Endothelial cell of umbilical vein (primary cell): ENCODE results near the gene STH. TPM values are rescaled to one million over a fixed set of nuclear protein-coding genes. Genes with fewer than 3 reads are reported as not detected.

ENCODE experiments used
- BruUV-seq: library from RNA; stranded (reverse); fragments of 400-500 nt; replicated peaks from 2 replicates; lab custom pipeline; 2021; lab: Mats Ljungman, UMichigan
- CTCF ChIA-PET: fragments of 300-600, 350-600 bp; sonication (Branson Sonifier 250); formaldehyde crosslinking; loops from one replicate; lab custom pipeline; 2021; ENCODE audit warnings: antibody characterized with exemption, inconsistent platforms; lab: Charles Lee
- POLR2A ChIA-PET: fragments of 300-600, 350-600 bp; sonication (Branson Sonifier 250); formaldehyde crosslinking; loops from one replicate; lab custom pipeline; 2021; ENCODE audit warnings: antibody characterized with exemption, inconsistent platforms; lab: Charles Lee
- DNase-seq: peaks from one replicate; pipeline ENCODE4 v3.0.0-alpha.2; 2011; ENCODE audit warnings: low read depth, low spot score
- FAIRE-seq: peaks from 2 replicates; lab custom pipeline; 2011; peaks lifted over from hg19 to GRCh38; lab: Jason Lieb, UNC
- H2AFZ ChIP-seq: 2 replicates; pipeline ENCODE4 v1.6.0; 2012; ENCODE audit warnings: low read depth, low read length, control low read depth, inconsistent platforms
- H3K27ac ChIP-seq: 2 replicates; pipeline ENCODE4 v1.5.1; 2011; ENCODE audit warnings: low read depth, mild to moderate bottlenecking, control low read depth, low read length, moderate library complexity; ENCODE audit not compliant: insufficient read depth
- H3K27me3 ChIP-seq, 2 experiments: 2 replicates each; pipeline versions ENCODE4 v1.6.0 to v1.6.1; 2011; ENCODE audit warnings: low read length in 2 of 2, mixed read lengths in 1 of 2; ENCODE audit not compliant: control insufficient read depth in 2 of 2, insufficient read depth in 2 of 2
- H3K36me3 ChIP-seq, 2 experiments: 2 replicates in 1 of 2; 3 replicates in 1 of 2; pipeline ENCODE4 v1.5.1; 2011; ENCODE audit warnings: low read length in 2 of 2, mild to moderate bottlenecking in 1 of 2, moderate library complexity in 1 of 2; ENCODE audit not compliant: control insufficient read depth in 2 of 2, insufficient read depth in 2 of 2; ENCODE audit errors: extremely low read depth in 1 of 2
- H3K4me1 ChIP-seq: 3 replicates; pipeline ENCODE4 v1.5.1; 2011; ENCODE audit warnings: mild to moderate bottlenecking, low read length; ENCODE audit not compliant: control insufficient read depth, insufficient read depth; ENCODE audit errors: extremely low read depth
- H3K4me2 ChIP-seq: 2 replicates; pipeline ENCODE4 v1.6.1; 2011; ENCODE audit warnings: low read length, control low read depth, mixed read lengths; ENCODE audit not compliant: insufficient read depth
- H3K4me3 ChIP-seq, 3 experiments: fragments of 200-600 bp in 1 of 3; sonication (generic), shearing (Covaris generic) in 1 of 3; replicated peaks in 1 of 3; 2 replicates each; pipeline ENCODE4 v1.5.1; 2011 to 2016; ENCODE audit warnings: control low read depth in 3 of 3, low read length in 3 of 3, mild to moderate bottlenecking in 2 of 3, inconsistent platforms in 1 of 3, low read depth in 1 of 3, moderate library complexity in 1 of 3; ENCODE audit not compliant: insufficient read depth in 1 of 3
- H3K79me2 ChIP-seq: 2 replicates; pipeline ENCODE4 v1.6.0; 2012; ENCODE audit warnings: low read length, inconsistent platforms; ENCODE audit not compliant: control insufficient read depth, insufficient read depth
- H3K9ac ChIP-seq: replicated peaks from 2 replicates; pipeline ENCODE3; 2011; ENCODE audit warnings: low read length, control low read depth; ENCODE audit not compliant: insufficient read depth; ENCODE audit errors: extremely low read depth
- H3K9me1 ChIP-seq: replicated peaks from 3 replicates; pipeline ENCODE4 v1.6.0; 2011; ENCODE audit warnings: mild to moderate bottlenecking, low read length; ENCODE audit not compliant: control insufficient read depth, insufficient read depth; ENCODE audit errors: extremely low read depth
- H3K9me3 ChIP-seq: replicated peaks from 2 replicates; pipeline ENCODE4 v1.5.1; 2012; ENCODE audit warnings: low read length, inconsistent platforms; ENCODE audit not compliant: control insufficient read depth, insufficient read depth
- H4K20me1 ChIP-seq: replicated peaks from 2 replicates; pipeline ENCODE3; 2011; ENCODE audit warnings: mild to moderate bottlenecking, low read length; ENCODE audit not compliant: control insufficient read depth, insufficient read depth; ENCODE audit errors: extremely low read depth
- EZH2 ChIP-seq: IDR thresholded peaks from 2 replicates; pipeline ENCODE4 v1.6.1; 2012; ENCODE audit warnings: borderline replicate concordance, low read depth, mild to moderate bottlenecking, moderate library complexity, low read length, inconsistent platforms; ENCODE audit not compliant: severe bottlenecking
- FOS ChIP-seq: IDR thresholded peaks from 2 replicates; pipeline ENCODE4 v1.6.1; 2011; ENCODE audit warnings: mild to moderate bottlenecking, low read length, moderate library complexity, borderline replicate concordance; ENCODE audit not compliant: insufficient read depth
- GATA2 ChIP-seq: IDR thresholded peaks from 2 replicates; pipeline ENCODE4 v1.7.0; 2011; ENCODE audit warnings: low read depth, mild to moderate bottlenecking, moderate library complexity, mixed read lengths, low read length; ENCODE audit not compliant: insufficient read length, insufficient read depth
- JUN ChIP-seq: IDR thresholded peaks from 2 replicates; pipeline ENCODE4 v1.6.1; 2011; ENCODE audit warnings: borderline replicate concordance, low read depth; ENCODE audit not compliant: insufficient read length, insufficient read depth
- MAX ChIP-seq: IDR thresholded peaks from 2 replicates; pipeline ENCODE4 v1.6.1; 2011; ENCODE audit not compliant: insufficient read depth, insufficient read length
- MYC ChIP-seq: IDR thresholded peaks from one replicate; pipeline ENCODE4 v1.6.1; 2011; ENCODE audit warnings: mild to moderate bottlenecking, low read depth, low read length
- POLR2A ChIP-seq: IDR thresholded peaks from 2 replicates; pipeline ENCODE4 v1.6.1; 2012; ENCODE audit warnings: low read depth, mild to moderate bottlenecking, control low read depth, low read length
- POLR2AphosphoS5 ChIP-seq: IDR thresholded peaks from 2 replicates; pipeline ENCODE4 v1.6.1; 2012; ENCODE audit warnings: low read depth, mild to moderate bottlenecking, control low read depth, low read length, moderate library complexity; ENCODE audit not compliant: insufficient read depth
- dilution Hi-C: fragments of 300-500 bp; cut with MboI; formaldehyde crosslinking; loops from one replicate; pipeline ENCODE4 v1.15.0; 2019; ENCODE audit warnings: low sequenced_read_pairs; ENCODE audit not compliant: extremely low pct_ligation_motif_present
- intact Hi-C: fragments of 100-400 bp; cut with micrococcal nuclease; formaldehyde crosslinking; loops from one replicate; pipeline ENCODE4 v1.10.0; 2022
- polyA plus RNA-seq, 4 experiments: library from polyadenylated mRNA; depleted of rRNA in 3 of 4; stranded (reverse) in 3 of 4; unstranded in 1 of 4; fragments of >200 nt; gene quantifications; 2 replicates each; pipeline versions ENCODE4 v1.2.1 to v1.2.3, GENCODE V29; 2011 to 2012; ENCODE audit warnings: missing spikeins in 1 of 4
- total RNA-seq: library from RNA; stranded (reverse); gene quantifications from 2 replicates; pipeline ENCODE4 v1.2.3, GENCODE V29; 2021
- TF ChIP-seq, protein P1 (sequence below), 2 donors: IDR thresholded peaks; 1 replicate in 1 of 2; 2 replicates in 1 of 2; pipeline ENCODE4 v1.5.1; 2011; ENCODE audit warnings: low read length in 2 of 2, mild to moderate bottlenecking in 2 of 2, moderate library complexity in 2 of 2, control low read depth in 1 of 2, inconsistent platforms in 1 of 2, low read depth in 1 of 2; ENCODE audit not compliant: insufficient read depth in 1 of 2; ENCODE audit errors: extremely low read depth in 1 of 2

Gene STH
- total and polyA plus RNA-seq, 2 donors (not counting 3 experiments of a cell fraction or from before 2014, with no cell fraction given): not detected

DNA sequence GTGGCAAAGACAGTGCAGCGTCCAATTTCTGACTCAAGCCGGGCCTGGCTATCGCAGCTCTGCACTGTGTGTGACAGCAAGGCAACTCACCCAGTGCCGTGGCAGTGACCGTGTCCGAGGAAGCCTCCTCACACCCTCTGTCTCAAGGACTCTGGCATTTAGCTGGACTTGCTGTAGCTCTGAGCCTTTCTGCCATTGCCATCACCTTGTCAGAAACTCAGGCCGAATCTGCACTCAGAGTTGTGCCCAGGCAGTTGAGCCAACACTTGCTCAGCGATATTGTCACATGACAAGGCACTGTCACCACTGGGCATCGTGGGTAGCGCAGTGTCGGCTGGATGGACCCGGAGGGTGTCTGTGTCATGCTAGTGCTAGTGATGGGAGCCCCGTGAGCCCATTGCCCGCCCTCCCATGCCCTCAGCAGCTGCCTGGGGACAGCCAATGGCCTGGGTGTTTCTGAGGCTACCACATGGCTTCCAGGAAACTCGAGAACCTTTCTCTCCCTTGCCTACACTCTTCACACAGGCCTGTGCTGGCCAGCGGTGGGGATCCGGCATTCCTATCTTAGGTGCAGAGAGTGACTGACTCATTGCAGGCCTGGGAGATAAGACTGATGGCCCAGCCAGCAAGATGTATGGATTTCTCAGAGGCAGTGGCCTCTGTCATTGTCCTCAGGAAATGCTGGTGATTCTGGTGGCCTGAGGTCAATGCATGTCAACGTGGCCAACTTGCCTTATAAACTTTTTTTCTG lies 22.1 kb upstream of the STH start:
- Histone ChIP-seq H3K79me2 (no peaks in the 10 kb centered on the region), H3K27me3 (peaks cover 0 to 5% of the 10 kb centered on the region in 2 experiments), H3K27ac (no peak overlapping the region), H3K4me3 (no peak overlapping the region), H2AFZ (no peak overlapping the region), H4K20me1 (no peaks in the 10 kb centered on the region), H3K9ac (no peak overlapping the region), H3K9me1 (no peaks in the 10 kb centered on the region), H3K9me3 (no peaks in the 10 kb centered on the region), H3K4me1 (no peaks in the 10 kb centered on the region), H3K36me3 (no peaks in the 10 kb centered on the region), H3K4me2 (no peak overlapping the region)
- BruUV-seq: no TSS peak
- CTCF ChIA-PET: no interaction called here
- DNase-seq: no peak
- POLR2A ChIA-PET: no interaction called here
- intact Hi-C loops (no loop called here), dilution Hi-C loops (no loop called here)
- TF ChIP-seq, protein P1, sequence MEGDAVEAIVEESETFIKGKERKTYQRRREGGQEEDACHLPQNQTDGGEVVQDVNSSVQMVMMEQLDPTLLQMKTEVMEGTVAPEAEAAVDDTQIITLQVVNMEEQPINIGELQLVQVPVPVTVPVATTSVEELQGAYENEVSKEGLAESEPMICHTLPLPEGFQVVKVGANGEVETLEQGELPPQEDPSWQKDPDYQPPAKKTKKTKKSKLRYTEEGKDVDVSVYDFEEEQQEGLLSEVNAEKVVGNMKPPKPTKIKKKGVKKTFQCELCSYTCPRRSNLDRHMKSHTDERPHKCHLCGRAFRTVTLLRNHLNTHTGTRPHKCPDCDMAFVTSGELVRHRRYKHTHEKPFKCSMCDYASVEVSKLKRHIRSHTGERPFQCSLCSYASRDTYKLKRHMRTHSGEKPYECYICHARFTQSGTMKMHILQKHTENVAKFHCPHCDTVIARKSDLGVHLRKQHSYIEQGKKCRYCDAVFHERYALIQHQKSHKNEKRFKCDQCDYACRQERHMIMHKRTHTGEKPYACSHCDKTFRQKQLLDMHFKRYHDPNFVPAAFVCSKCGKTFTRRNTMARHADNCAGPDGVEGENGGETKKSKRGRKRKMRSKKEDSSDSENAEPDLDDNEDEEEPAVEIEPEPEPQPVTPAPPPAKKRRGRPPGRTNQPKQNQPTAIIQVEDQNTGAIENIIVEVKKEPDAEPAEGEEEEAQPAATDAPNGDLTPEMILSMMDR (IDR thresholded peaks at IDR 0.05; ENCODE audit: extremely low read depth in 1 of 2, insufficient read depth in 1 of 2, low read depth in 1 of 2, low read length in 2 of 2): no peak
- TF ChIP-seq MYC (no peak), POLR2AphosphoS5 (no peak), GATA2 (no peak), EZH2 (no peak), POLR2A (no peak), MAX (no peak), JUN (no peak), FOS (no peak)
- no peak for FAIRE-seq
